H1 (cell line): ENCODE data around the gene IGFBP3. TPM values are rescaled to one million over a fixed set of nuclear protein-coding genes. Genes with fewer than 3 reads are reported as not detected.

Source experiments
- CTCF ChIA-PET: fragments of 300-600 bp; sonication (Branson Sonifier 250); formaldehyde crosslinking; loops from one replicate; lab custom pipeline; 2021; ENCODE audit not compliant: partially characterized antibody; lab: Charles Lee
- POLR2A ChIA-PET: fragments of 300-600 bp; sonication (Branson Sonifier 250); formaldehyde crosslinking; loops from one replicate; lab custom pipeline; 2021; ENCODE audit warnings: inconsistent platforms; ENCODE audit not compliant: partially characterized antibody; lab: Charles Lee
- DNase-seq, 2 experiments: peaks; one replicate each; pipeline versions ENCODE4 v3.0.0 to v3.0.0-alpha.2; 2010 to 2022; ENCODE audit warnings: low spot score in 2 of 2, low read depth in 1 of 2, mixed read lengths in 1 of 2
- FAIRE-seq: peaks from 2 replicates; lab custom pipeline; 2011; peaks lifted over from hg19 to GRCh38; lab: Jason Lieb, UNC
- H2AFZ ChIP-seq: 2 replicates; pipeline ENCODE4 v1.8.1; 2012; ENCODE audit warnings: low read length, inconsistent platforms
- H2AK5ac ChIP-seq: 2 replicates; pipeline ENCODE4 v1.6.1; 2013; ENCODE audit warnings: low read depth, low read length
- H2BK120ac ChIP-seq: replicated peaks from 2 replicates; pipeline ENCODE3; 2013; ENCODE audit warnings: low read depth, low read length, inconsistent platforms
- H2BK12ac ChIP-seq: 2 replicates; pipeline ENCODE4 v1.6.1; 2013; ENCODE audit warnings: low read depth, low read length
- H2BK15ac ChIP-seq: 2 replicates; pipeline ENCODE4 v1.6.1; 2013; ENCODE audit warnings: low read length
- H2BK20ac ChIP-seq: 2 replicates; pipeline ENCODE4 v1.6.1; 2013; ENCODE audit warnings: low read length
- H2BK5ac ChIP-seq: 2 replicates; pipeline ENCODE4 v1.6.1; 2013; ENCODE audit warnings: low read depth, low read length
- H3K14ac ChIP-seq: 2 replicates; pipeline ENCODE4 v1.6.1; 2013; ENCODE audit warnings: inconsistent platforms; ENCODE audit not compliant: insufficient read length
- H3K18ac ChIP-seq: 2 replicates; pipeline ENCODE4 v1.6.1; 2013; ENCODE audit warnings: low read length; ENCODE audit errors: extremely low read depth
- H3K23ac ChIP-seq: 2 replicates; pipeline ENCODE4 v1.6.1; 2013; ENCODE audit warnings: inconsistent platforms; ENCODE audit not compliant: insufficient read length
- H3K23me2 ChIP-seq: 2 replicates; pipeline ENCODE4 v1.6.1; 2013; ENCODE audit warnings: low read depth, low read length
- H3K27ac ChIP-seq: 2 replicates; pipeline ENCODE4 v1.6.1; 2011; ENCODE audit warnings: low read depth, low read length, inconsistent platforms
- H3K27me3 ChIP-seq, 4 experiments: replicated peaks in 1 of 4; 1 replicate in 1 of 4; 2 replicates in 3 of 4; pipeline versions ENCODE4 v1.6.1 to v1.8.1; 2011 to 2013; ENCODE audit warnings: low read length in 3 of 4, mild to moderate bottlenecking in 3 of 4, inconsistent platforms in 2 of 4, mixed read lengths in 2 of 4, moderate library complexity in 1 of 4; ENCODE audit not compliant: control insufficient read depth in 3 of 4, insufficient read depth in 3 of 4; ENCODE audit errors: extremely low read depth in 1 of 4
- H3K36me3 ChIP-seq, 4 experiments: 2 replicates each; pipeline versions ENCODE4 v1.6.1 to v1.8.1; 2011 to 2013; ENCODE audit warnings: mild to moderate bottlenecking in 4 of 4, low read length in 3 of 4, moderate library complexity in 2 of 4, control low read depth in 1 of 4, inconsistent platforms in 1 of 4; ENCODE audit not compliant: insufficient read depth in 4 of 4, control insufficient read depth in 2 of 4
- H3K4ac ChIP-seq: replicated peaks from 2 replicates; pipeline ENCODE3; 2013; ENCODE audit warnings: low read length, low read depth, mixed read lengths, inconsistent platforms; ENCODE audit not compliant: insufficient read length
- H3K4me1 ChIP-seq, 4 experiments: replicated peaks in 1 of 4; 1 replicate in 1 of 4; 2 replicates in 3 of 4; pipeline versions ENCODE4 v1.6.1 to v1.8.1; 2011 to 2013; ENCODE audit warnings: low read length in 3 of 4, inconsistent platforms in 2 of 4, mixed read lengths in 1 of 4; ENCODE audit not compliant: insufficient read depth in 4 of 4, control insufficient read depth in 3 of 4
- H3K4me2 ChIP-seq, 2 experiments: 2 replicates each; pipeline versions ENCODE4 v1.6.1 to v1.8.1; 2011 to 2013; ENCODE audit warnings: low read depth in 2 of 2, low read length in 2 of 2, control low read depth in 1 of 2, inconsistent platforms in 1 of 2, mild to moderate bottlenecking in 1 of 2; ENCODE audit not compliant: insufficient read depth in 1 of 2
- H3K4me3 ChIP-seq, 4 experiments: fragments of 200-600, 300-600 bp in 1 of 4; sonication (generic), shearing (Covaris generic), sonication (Bioruptor Twin) in 1 of 4; 2 replicates each; pipeline versions ENCODE4 v1.5.1 to v1.8.1; 2011 to 2016; ENCODE audit warnings: low read length in 4 of 4, low read depth in 3 of 4, control low read depth in 2 of 4, inconsistent platforms in 2 of 4, mild to moderate bottlenecking in 2 of 4, mixed read lengths in 1 of 4, moderate library complexity in 1 of 4; ENCODE audit not compliant: insufficient read depth in 2 of 4; ENCODE audit errors: extremely low read depth in 1 of 4
- H3K56ac ChIP-seq: replicated peaks from 2 replicates; pipeline ENCODE3; 2013; ENCODE audit warnings: low read depth, mild to moderate bottlenecking, mixed read lengths, low read length, inconsistent platforms; ENCODE audit not compliant: insufficient read length
- H3K79me1 ChIP-seq: 2 replicates; pipeline ENCODE4 v1.6.1; 2013; ENCODE audit warnings: low read depth, low read length, control low read depth
- H3K79me2 ChIP-seq, 2 experiments: 2 replicates each; pipeline versions ENCODE4 v1.6.1 to v1.8.1; 2012 to 2013; ENCODE audit warnings: low read length in 2 of 2, mild to moderate bottlenecking in 2 of 2, inconsistent platforms in 1 of 2; ENCODE audit not compliant: insufficient read depth in 2 of 2, control insufficient read depth in 1 of 2
- H3K9ac ChIP-seq, 4 experiments: replicated peaks in 1 of 4; 1 replicate in 1 of 4; 2 replicates in 3 of 4; pipeline versions ENCODE4 v1.6.1 to v1.8.1; 2011 to 2013; ENCODE audit warnings: low read depth in 3 of 4, low read length in 3 of 4, control low read depth in 2 of 4, mild to moderate bottlenecking in 2 of 4, moderate library complexity in 2 of 4, inconsistent platforms in 1 of 4; ENCODE audit errors: extremely low read depth in 1 of 4
- H3K9me3 ChIP-seq, 2 experiments: 2 replicates each; pipeline versions ENCODE4 v1.6.1 to v1.8.1; 2012 to 2013; ENCODE audit warnings: mild to moderate bottlenecking in 2 of 2, moderate library complexity in 2 of 2, control low read depth in 1 of 2, inconsistent platforms in 1 of 2, low read depth in 1 of 2, low read length in 1 of 2, mixed read lengths in 1 of 2; ENCODE audit not compliant: insufficient read depth in 2 of 2
- H4K20me1 ChIP-seq, 2 experiments: replicated peaks in 1 of 2; 2 replicates each; pipeline versions ENCODE3 to v1.8.1; 2011 to 2013; ENCODE audit warnings: inconsistent platforms in 2 of 2, low read length in 2 of 2, mild to moderate bottlenecking in 1 of 2; ENCODE audit not compliant: insufficient read depth in 2 of 2, control insufficient read depth in 1 of 2
- H4K5ac ChIP-seq: 2 replicates; pipeline ENCODE4 v1.6.1; 2013; ENCODE audit warnings: low read length, low read depth, mixed read lengths, inconsistent platforms; ENCODE audit not compliant: insufficient read length
- H4K8ac ChIP-seq: 2 replicates; pipeline ENCODE4 v1.8.0; 2013; ENCODE audit warnings: mild to moderate bottlenecking, moderate library complexity, low read length, inconsistent platforms; ENCODE audit not compliant: insufficient read depth; ENCODE audit errors: extremely low read depth
- H4K91ac ChIP-seq: replicated peaks from 2 replicates; pipeline ENCODE3; 2013; ENCODE audit warnings: low read length, mixed read lengths, inconsistent platforms; ENCODE audit not compliant: insufficient read length
- CBX8 ChIP-seq: fragments of 300-800, 300-1000 bp; sonication (generic); IDR thresholded peaks from 2 replicates; pipeline ENCODE4 v1.7.1; 2016; ENCODE audit warnings: low read depth, low read length, borderline replicate concordance
- GTF2F1 ChIP-seq: IDR thresholded peaks from 2 replicates; pipeline ENCODE4 v1.6.1; 2012; ENCODE audit warnings: low read depth, low read length, improper control_type of control experiment, borderline replicate concordance
- HDAC2 ChIP-seq, 2 experiments: fragments of 300-600 bp in 1 of 2; sonication (generic) in 1 of 2; IDR thresholded peaks; 2 replicates each; pipeline ENCODE4 v1.6.1; 2011 to 2012; ENCODE audit warnings: low read depth in 2 of 2, low read length in 2 of 2, mild to moderate bottlenecking in 2 of 2, moderate library complexity in 2 of 2, borderline replicate concordance in 1 of 2, inconsistent platforms in 1 of 2
- JUN ChIP-seq: IDR thresholded peaks from 2 replicates; pipeline ENCODE4 v1.6.1; 2011; ENCODE audit warnings: low read depth, mild to moderate bottlenecking, improper control_type of control experiment, low read length
- MAFK ChIP-seq: IDR thresholded peaks from 2 replicates; pipeline ENCODE4 v1.6.1; 2012; ENCODE audit warnings: low read depth, mild to moderate bottlenecking, improper control_type of control experiment, low read length
- NRF1 ChIP-seq: IDR thresholded peaks from 2 replicates; pipeline ENCODE4 v1.6.1; 2011; ENCODE audit warnings: mild to moderate bottlenecking, low read depth, low read length, improper control_type of control experiment
- SAP30 ChIP-seq: fragments of 300-600 bp; sonication (generic); IDR thresholded peaks from 2 replicates; pipeline ENCODE4 v1.7.1; 2012; ENCODE audit warnings: low read length, moderate library complexity, mild to moderate bottlenecking, inconsistent platforms; ENCODE audit not compliant: insufficient read depth, insufficient replicate concordance
- SIN3A ChIP-seq, 2 experiments: IDR thresholded peaks in 1 of 2; conservative IDR thresholded peaks in 1 of 2; 2 replicates each; pipeline ENCODE4 v1.6.1; 2011 to 2012; ENCODE audit warnings: low read length in 2 of 2, improper control_type of control experiment in 1 of 2, low read depth in 1 of 2, mild to moderate bottlenecking in 1 of 2
- SIRT6 ChIP-seq: IDR thresholded peaks from one replicate; pipeline ENCODE4 v1.7.1; 2012; ENCODE audit warnings: low read length, inconsistent platforms
- TCF12 ChIP-seq: IDR thresholded peaks from 2 replicates; pipeline ENCODE4 v1.6.1; 2011; ENCODE audit warnings: low read depth, mild to moderate bottlenecking, low read length
- TEAD4 ChIP-seq: IDR thresholded peaks from 2 replicates; pipeline ENCODE4 v1.6.1; 2012; ENCODE audit warnings: low read depth, low read length, inconsistent platforms, mixed read lengths
- YY1 ChIP-seq: IDR thresholded peaks from 2 replicates; pipeline ENCODE4 v1.6.1; 2011; ENCODE audit warnings: low read depth, mild to moderate bottlenecking, low read length
- WGBS, 2 experiments: shearing (Covaris generic) in 1 of 2; methylation state at CpG; one replicate each; pipeline versions ENCODE4 v1.1.6 to v1.1.7; 2013 to 2015; ENCODE audit warnings: low lambda C conversion rate in 2 of 2, mixed read lengths in 2 of 2, inconsistent platforms in 1 of 2, low coverage in 1 of 2, missing lambda C conversion rate in 1 of 2; ENCODE audit not compliant: insufficient replicate concordance in 2 of 2, insufficient coverage in 1 of 2, insufficient read length in 1 of 2; ENCODE audit errors: extremely low coverage in 1 of 2, missing lambda C conversion rate in 1 of 2; 5-methylcytosine and 5-hydroxymethylcytosine counted together
- polyA plus RNA-seq, 7 experiments: library from polyadenylated mRNA; depleted of rRNA in 3 of 7; stranded (reverse) in 5 of 7; unstranded in 2 of 7; fragments of >200 nt in 5 of 7; fragments of 200-250 nt in 2 of 7; gene quantifications; 1 replicate in 5 of 7; 2 replicates in 1 of 7; 4 replicates in 1 of 7; pipeline versions ENCODE4 v1.2.1 to v1.2.3, GENCODE V29; 2011 to 2013; ENCODE audit warnings: missing spikeins in 2 of 7, mixed read lengths in 2 of 7
- total RNA-seq: library from RNA; stranded (reverse); fragmentation: NEBNext Ultra II Directional; extraction: Animal tissue kit (Norgen Biotek cat#: 25700); gene quantifications from 2 replicates; pipeline ENCODE4 v1.2.1, GENCODE V29; 2021

Gene IGFBP3
- total and polyA plus RNA-seq, 2 of the 8 experiments (the other 6 are each of a cell fraction or from before 2014, with no cell fraction given): 5.5 to 12.1 TPM

GRCh38 chr7:45927721-45928120, 6.6 kb upstream of the IGFBP3 start:
- DNase-seq (no peak), FAIRE-seq (no peak)
- H2BK5ac ChIP-seq: no peak overlapping the region
- H3K56ac ChIP-seq: no peak overlapping the region
- H3K18ac ChIP-seq: no peak overlapping the region
- H3K9ac ChIP-seq: no peak overlapping the region
- no peaks in the 10 kb centered on the region for H4K20me1 ChIP-seq
- H2BK15ac ChIP-seq: no peak overlapping the region
- no peak overlapping the region for H4K91ac ChIP-seq
- WGBS, 2 experiments: 88% methylated on average over 3 of the region's 3 CpGs; no CpG with 5 or more reads in 1 of the 2 experiments
- no peak overlapping the region for H2BK120ac ChIP-seq
- H2BK20ac ChIP-seq: no peak overlapping the region
- no peaks in the 10 kb centered on the region for H3K9me3 ChIP-seq
- no peak overlapping the region for H2BK12ac ChIP-seq
- H3K4me2 ChIP-seq: no peak overlapping the region
- no peak overlapping the region for H3K27ac ChIP-seq
- H4K5ac ChIP-seq: no peak overlapping the region
- no peak overlapping the region for H3K4me3 ChIP-seq
- no peaks in the 10 kb centered on the region for H3K79me1 ChIP-seq
- H3K27me3 ChIP-seq: peaks cover 0 to 3% (median 2%) of the 10 kb centered on the region in 4 experiments; a peak in 5 of 7 replicates
- no peak overlapping the region for H2AK5ac ChIP-seq
- peaks cover under 1% of the 10 kb centered on the region for H3K23me2 ChIP-seq
- no peaks in the 10 kb centered on the region for H3K79me2 ChIP-seq
- POLR2A ChIA-PET: no interaction called here
- H4K8ac ChIP-seq: no peak overlapping the region
- peaks cover 0 to 14% (median 6%) of the 10 kb centered on the region in 4 experiments; a peak in 5 of 7 replicates for H3K4me1 ChIP-seq
- CTCF ChIA-PET: no interaction called here
- no peak overlapping the region for H3K14ac ChIP-seq
- no peak overlapping the region for H2AFZ ChIP-seq
- H3K36me3 ChIP-seq: no peaks in the 10 kb centered on the region
- H3K4ac ChIP-seq: no peak overlapping the region
- no peak overlapping the region for H3K23ac ChIP-seq
- TF ChIP-seq MAFK (no peak), TEAD4 (no peak), GTF2F1 (no peak), YY1 (no peak), SIRT6 (no peak), JUN (no peak), TCF12 (no peak), SIN3A (conservative IDR thresholded peaks at IDR 0.05 in 1 of 2, IDR thresholded peaks at IDR 0.05 in 1 of 2; ENCODE audit: low read depth in 1 of 2, low read length in 2 of 2) (no peak), CBX8 (no peak), SAP30 (no peak), NRF1 (no peak), HDAC2 (IDR thresholded peaks at IDR 0.05; ENCODE audit: borderline replicate concordance in 1 of 2, low read depth in 2 of 2, low read length in 2 of 2) (no peak)
